HG02973 (cell line): ENCODE data around the gene CLPX.
"Not testable (repeated sequence)": the region's sequence is repeated elsewhere in the genome, so short reads cannot be mapped to it uniquely, and the experiment has no call there.

ENCODE experiments used
- ATAC-seq: cut with Tn5 transposase; IDR thresholded peaks from one replicate; pipeline ENCODE4 v1.9.1; 2021; ENCODE audit warnings: moderate library complexity; ENCODE audit not compliant: unreplicated experiment

The CLPX gene

DNA sequence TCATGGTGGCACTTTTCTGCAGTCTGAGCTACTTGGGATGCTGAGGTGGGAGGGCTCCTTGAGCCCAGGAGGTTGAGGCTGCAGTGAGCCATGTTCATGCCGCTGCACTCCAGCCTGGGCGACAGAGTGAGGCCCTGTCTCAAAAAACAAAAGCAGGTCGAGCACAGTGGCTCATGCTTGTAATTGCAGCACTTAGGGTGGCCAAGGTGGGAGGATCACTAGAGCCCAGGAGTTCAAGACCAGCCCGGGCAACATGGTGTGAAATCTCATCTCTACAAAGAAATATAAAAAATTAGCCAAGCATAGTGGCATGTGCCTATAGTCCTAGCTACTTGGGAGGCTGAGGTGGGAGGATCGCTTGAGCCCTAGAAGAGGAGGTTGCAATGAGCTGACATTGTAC is 80.1 kb downstream of the CLPX start:
- ATAC-seq: no peak

DNA sequence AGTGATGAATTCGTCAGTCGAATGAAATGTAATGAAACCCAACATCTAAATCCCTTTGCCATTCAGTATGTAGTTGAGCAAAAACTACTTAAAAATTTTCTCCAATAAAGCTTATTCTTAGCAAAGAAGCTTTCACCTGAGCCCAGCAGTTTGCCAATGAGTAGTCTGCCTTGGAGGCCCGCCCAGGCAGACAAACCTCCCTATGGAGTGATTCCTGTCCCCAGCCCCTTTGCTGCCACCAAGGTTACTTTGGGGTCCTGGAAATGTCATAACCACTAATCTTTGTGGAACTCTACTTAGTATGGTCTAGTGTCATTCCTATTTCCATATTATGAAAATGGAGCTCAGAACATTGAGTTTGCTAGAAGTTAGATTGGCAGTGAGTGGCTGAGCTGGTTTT is 82.2 kb downstream of the CLPX start:
- no peak for ATAC-seq

DNA sequence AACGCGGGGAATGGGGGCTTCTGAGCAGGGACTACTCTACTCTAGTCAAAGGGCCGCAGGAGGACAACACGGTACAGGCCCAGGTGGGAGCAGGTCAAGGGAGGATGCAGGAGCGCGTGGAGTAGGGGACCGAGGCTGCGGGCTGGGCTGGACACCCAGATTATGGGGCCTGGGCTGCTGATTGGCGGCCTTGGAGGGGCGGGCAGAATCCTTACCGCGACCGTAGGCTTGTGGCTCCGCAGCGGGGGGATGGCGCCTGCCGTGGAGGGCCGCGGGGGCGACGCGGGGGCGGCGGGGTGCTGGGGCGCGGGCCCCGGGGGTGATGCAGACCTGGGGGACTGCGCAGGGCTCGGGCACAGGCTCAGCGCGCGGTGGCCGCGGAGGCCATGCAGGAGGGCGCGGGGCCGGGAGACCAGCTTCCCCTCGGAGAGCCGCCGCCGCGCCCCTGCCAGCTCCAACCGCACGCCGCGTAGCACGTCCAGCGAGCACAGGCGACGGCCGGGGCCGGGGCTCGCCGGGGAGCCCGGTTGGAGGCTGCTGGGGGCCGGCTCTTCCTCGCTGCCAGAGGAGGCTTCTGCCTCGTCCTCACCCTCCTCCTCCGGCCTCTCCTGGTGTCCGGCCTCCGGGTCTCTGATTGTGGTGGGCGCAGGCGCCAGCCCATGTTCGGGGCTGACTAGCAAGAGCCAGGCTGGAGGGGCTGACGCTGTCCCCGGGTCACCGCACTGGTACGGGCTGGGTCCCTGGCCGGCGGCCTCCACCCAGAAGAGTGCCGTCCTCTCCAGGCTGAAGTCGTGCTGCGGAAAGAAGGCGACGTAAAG is 83.0 kb downstream of the CLPX start:
- ATAC-seq: no peak

DNA sequence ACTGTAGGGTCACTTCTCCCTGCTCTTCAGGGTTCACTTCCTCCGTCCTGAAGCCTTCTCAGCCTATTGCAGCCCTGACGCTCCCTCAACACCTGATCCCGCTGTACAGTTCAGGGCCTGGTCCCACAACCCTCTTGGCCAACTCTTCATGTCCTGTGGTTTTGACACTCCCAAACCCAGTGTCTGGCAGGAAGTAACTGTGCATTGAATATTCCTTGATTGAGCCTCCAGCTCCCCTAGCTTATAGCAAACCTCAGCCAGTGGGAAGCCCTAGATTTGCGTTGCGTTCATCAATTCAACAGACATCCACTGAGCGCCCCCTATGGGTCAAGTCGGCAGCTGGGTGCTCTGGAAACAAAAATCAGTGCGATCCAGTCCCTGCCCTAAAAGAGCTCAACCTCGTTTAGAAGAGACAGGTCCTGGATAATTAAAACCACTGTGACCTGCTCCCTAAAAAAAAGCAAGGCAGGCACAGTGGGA is 83.7 kb downstream of the CLPX start:
- ATAC-seq: no peak

DNA sequence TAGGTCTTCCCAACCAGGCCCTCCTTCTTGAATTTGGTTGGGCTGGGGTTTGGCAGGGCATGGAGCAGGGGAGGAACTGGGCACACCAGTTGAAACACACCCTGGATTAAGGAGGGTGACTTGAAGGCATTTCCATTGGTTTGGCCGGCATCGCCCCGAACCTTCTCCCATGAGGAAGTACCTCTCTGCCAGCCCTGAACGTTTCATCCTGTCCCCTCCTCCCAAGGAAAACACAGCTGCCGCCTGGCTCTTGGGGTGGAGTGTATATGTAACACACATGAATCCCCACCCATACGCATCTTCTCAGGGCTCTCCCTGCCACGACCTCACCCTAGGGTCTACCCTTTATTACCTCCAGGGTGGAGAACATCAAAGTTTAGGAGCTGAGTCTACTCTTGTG is 84.7 kb downstream of the CLPX start:
- no peak for ATAC-seq

DNA sequence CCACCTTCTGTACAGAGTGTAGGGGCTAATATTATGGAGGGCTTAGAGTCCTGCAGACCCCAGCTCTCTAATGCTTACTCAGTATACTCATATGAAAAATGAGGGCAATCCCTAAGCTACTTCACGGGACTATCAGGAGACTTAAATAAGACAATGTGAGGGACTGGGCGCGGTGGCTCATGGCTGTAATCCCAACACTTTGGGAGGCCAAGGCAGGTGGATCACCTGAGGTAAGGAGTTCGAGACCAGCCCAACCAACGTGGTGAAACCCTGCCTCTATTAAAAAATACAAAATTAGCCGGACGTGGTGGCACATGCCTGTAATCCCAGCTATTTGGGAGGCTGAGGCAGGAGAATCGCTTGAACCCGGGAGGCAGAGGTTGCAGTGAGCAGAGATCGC is 85.3 kb downstream of the CLPX start:
- not testable (repeated sequence) for ATAC-seq

DNA sequence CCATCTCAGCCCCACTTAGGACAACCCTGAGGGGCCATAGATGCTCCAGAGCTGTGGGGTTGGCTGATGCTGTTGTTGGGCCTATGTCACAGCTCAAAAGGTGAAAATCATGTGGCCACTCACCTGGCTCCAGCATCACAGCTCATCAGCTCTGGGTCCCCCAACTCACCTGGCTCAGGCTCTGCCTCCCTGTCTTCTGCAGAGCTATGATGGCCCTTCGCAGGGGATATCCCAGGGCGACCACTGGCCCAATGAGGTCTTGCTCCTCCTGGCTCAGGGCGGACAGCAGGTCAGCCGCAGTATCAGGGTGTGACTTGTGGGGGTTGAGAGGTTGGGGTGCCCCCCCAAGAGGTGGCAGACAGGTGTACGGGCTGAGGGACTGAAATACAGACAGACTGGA is 85.8 kb downstream of the CLPX start:
- ATAC-seq: no peak
